GM12892 (cell line): ENCODE data around the gene JOSD2.

Experiments
- POLR2A ChIP-seq: IDR thresholded peaks from 2 replicates; pipeline ENCODE4 v1.6.1; 2011; ENCODE audit warnings: low read depth, low read length, control low read depth
- POLR2AphosphoS5 ChIP-seq: IDR thresholded peaks from 2 replicates; pipeline ENCODE4 v1.6.1; 2011; ENCODE audit warnings: low read depth, low read length, control low read depth
- TAF1 ChIP-seq: IDR thresholded peaks from 2 replicates; pipeline ENCODE4 v1.6.1; 2011; ENCODE audit warnings: low read depth, mild to moderate bottlenecking, control low read depth, low read length, borderline replicate concordance

DNA sequence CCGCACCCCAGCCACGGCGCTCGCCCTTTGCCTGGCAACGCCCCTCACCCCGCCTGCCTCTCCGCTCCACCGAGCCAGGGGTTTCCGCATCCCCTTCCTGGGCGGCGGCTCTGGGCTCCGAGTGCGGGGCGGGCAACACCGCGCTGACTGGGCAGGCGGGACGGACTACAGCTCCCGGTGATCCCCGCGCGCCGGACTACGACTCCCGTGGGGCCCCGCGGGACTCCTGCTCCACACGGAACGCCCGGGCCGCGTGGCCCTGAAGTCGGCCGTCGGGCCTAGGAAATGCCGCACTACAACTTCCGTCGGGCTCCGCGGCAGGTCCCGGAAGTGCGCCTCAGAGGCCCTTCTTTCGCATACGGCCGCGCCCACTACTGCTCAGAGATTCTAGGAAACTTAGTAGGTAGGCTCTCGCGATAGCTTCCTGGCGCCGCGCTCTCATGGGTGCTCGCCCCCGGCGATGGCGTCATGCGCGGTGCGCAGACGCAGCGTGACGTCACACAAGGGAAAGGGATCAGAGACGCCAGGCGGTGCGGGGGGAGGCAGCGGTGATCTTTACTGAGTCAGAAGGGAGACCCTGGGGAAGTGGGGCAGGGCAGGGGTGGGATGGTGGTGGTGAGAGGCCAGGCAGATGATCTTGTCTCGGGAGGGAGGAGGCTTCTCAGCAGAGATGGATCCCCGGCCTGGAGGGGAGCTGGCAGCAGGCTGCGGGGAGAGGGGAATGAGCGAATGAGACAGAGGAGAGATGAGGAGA is at the start of gene JOSD2:
- TF ChIP-seq POLR2AphosphoS5 (no peak), POLR2A (peak; percentile 50; the same call in 1 of the 2 replicates), TAF1 (no peak)
